SIG-M5 (cell line): ENCODE measurements around the gene ABHD6.
"Not testable (repeated sequence)": the region's sequence is repeated elsewhere in the genome, so short reads cannot be mapped to it uniquely, and the experiment has no call there.

ENCODE experiments used
- DNase-seq: peaks from one replicate; lab custom pipeline; 2025; lab: John Stamatoyannopoulos, UW

Gene ABHD6

GRCh38 chr3:58209933-58210332 lies 27.7 kb upstream of the ABHD6 start:
- no peak for DNase-seq

GRCh38 chr3:58210761-58211460 lies 26.7 kb upstream of the ABHD6 start, which contains the start of gene DNASE1L3:
Gene DNASE1L3, minus strand, starts transcription at chr3:58210972. Its CDS starts 66 bp downstream, at chr3:58210906.
- DNase-seq, result no peak

DNA sequence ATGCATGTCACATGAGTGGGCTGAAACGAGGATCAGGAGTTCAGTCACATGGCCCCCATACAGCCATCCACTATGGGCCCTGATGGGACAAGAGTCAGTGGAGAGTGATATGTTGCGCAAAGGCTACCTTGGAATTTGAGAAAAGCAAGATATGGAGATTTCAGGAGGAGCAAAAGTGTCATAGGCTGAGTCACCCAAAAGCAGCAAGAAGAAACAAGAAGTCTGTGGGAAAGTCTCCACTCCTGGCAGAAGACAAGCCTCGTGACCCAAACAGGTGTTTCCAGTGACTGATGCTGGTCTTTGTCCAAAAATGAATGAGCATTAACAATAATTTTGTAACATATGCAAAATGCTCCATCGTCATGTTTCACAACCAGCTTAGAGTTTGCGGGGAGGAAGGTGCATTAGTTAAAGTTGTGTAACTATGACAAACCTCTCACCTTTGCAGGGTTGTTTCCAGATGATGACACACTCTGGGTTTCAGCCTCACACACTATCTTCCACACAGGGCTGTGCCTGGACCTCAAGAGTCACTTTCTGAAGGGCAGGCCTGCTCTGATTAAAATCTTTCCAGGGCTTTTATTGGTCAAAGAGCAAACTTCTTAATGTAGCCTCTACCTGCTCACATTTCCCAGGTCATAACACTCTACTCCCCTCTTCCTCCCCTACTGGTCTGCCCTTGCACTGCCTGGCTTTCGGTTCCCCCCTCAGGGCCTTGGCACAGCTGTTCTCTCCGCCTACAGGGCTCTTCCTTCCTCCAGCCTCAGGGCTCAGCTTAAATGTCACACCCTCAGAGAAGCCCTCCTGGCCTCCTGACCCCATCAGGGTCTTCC lies 22.9 kb upstream of the ABHD6 start:
- DNase-seq, result peak; percentile 28

DNA sequence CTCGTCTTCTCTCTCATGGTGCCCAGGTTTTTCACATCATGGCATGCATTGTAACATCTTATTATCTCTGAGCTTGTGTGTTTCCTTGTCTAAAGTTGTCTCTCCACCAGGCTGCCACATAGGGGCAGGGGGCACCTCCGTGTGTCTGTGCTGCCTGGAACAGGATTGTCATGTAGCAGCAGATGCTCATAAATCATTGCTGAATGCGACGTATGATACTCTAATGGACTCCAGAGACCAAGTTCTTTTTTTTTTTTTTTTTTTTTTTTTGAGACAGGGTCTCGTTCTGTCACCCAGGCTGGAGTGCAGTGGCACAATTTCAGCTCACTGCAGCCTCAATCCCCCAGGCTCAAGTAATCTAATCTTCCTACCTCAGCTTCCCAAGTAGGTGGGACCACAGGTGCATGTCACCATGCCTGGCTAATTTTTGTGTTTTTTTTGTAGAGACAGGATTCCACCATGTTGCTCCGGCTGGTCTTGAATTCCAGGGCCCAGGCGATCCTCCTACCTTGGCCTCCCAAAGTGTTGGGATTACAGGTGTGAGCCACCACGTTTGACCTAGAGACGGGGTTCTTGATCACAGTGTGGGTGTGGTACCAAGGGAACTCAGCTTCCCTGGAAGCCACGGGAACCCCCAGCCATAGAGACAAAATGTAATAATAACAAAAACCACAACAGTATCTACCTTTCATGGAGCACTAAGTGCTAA lies 22.1 kb upstream of the ABHD6 start:
- DNase-seq, result no peak

DNA sequence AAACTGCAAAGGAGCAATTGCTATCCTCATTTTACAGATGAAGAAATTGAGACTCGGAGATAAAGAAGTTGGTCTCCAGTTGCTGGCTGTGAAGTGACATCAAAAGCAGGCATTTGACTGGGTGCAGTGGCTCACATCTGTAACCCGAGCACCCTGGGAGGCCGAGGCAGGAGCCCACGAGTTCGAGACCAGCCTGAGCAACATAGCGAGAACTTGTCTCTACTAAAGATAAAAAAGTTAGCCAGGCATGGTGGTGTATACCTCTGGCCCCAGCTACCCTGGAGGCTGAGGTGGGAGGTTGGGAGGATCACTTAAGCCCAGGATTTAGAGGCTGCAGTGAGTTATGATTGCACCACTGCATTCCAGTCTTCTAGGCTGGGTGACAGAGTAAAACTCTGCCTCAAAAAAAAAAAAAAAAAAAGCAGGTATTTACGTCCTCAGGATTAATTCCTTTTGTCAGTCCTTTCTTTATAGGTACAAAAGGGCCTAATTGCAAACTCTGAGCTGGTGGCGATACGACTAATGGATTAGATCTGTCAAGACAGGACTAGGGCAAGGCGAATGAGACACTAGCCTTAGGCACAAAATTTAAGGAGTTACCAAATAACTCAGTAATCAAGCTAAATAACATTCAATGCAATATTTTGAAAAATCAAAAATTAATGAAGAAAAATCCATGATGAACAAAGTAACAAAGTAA lies 20.9 kb upstream of the ABHD6 start:
- DNase-seq, result no peak

DNA sequence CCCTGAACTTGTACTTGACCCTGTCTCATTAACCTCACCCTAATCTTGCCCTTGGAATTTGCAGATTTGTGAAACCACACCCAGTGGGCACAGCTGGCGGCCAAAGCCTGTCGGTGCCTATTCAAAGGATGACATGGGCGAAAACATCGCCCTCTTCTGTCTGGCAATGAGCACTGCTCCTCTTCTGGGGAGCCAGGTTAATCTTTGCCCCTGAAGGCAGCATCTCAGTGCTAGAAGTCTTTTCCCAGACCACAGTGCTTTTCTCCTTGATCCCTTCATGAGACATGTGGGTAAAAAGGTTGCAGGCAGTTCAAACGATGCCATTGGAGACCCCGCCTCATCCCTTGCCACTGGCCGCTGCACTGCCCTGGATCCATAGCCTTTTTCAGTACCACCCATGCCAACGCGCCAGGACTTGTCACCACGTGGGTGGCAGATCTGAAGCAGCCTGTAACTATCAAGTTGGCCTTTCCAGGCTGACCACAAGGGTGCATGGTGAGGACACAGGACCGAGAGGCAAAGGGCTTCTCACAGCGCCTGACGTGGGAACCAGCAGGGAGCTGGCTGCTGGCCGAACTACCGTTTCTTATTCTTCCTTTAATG lies 20.3 kb upstream of the ABHD6 start:
- no peak for DNase-seq

DNA sequence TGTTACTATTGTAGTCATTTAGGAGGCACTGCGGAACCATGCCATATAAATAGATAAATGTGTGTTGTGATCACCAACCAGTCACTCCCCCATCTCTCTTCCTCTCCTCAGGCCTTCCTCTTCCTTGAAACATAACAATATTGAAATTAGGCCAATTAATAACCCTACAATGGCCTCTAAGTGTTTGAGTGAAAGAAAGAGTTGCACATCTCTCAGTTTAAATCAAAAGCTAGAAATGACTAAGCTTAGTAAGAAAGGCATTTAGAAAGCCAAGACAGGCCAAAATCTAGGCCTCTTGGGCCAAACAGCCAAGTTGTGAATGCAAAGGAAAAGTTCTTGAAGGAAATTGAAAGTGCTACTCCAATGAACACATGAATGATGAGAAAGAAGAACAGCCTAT lies 18.7 kb upstream of the ABHD6 start:
- no peak for DNase-seq

GRCh38 chr3:58222161-58222724 lies 15.3 kb upstream of the ABHD6 start:
- DNase-seq, result no peak

DNA sequence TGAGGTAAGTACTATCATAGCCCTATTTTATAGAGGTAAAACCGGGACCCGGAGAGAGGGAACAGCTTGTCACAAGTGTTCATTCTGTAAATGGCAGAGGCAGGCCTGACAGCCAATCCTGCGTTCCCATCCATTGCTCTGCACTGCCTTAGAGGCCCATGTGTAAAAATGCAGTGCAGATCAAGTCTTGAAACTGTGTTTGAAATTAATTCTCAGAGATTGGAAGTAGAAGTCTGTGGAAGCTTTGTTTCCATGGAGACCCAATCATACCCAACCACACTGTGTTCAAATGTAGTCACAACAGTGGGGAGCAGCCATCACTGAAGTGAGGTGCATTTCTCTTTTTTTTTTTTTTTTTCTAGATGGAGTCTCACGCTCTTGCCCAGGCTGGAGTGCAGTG lies 13.7 kb upstream of the ABHD6 start:
- no peak for DNase-seq

DNA sequence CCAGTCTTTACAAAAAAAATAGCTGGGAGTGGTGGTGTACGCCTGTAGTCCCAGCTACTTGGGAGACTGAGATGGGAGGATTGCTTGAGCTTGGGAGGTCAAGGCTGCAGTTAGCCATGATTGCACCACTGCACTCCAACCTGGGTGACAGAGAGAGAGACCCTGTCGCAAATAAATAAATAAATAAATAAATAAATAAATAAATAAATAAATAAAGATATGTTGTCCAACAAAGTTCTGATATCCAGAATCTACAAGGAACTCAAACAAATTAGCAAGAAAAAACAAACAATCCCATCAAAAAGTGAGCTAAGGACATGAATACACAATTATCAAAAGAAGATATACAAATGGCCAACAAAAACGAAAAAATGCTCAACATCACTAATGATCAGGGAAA lies 9.7 kb upstream of the ABHD6 start:
- not testable (repeated sequence) for DNase-seq

DNA sequence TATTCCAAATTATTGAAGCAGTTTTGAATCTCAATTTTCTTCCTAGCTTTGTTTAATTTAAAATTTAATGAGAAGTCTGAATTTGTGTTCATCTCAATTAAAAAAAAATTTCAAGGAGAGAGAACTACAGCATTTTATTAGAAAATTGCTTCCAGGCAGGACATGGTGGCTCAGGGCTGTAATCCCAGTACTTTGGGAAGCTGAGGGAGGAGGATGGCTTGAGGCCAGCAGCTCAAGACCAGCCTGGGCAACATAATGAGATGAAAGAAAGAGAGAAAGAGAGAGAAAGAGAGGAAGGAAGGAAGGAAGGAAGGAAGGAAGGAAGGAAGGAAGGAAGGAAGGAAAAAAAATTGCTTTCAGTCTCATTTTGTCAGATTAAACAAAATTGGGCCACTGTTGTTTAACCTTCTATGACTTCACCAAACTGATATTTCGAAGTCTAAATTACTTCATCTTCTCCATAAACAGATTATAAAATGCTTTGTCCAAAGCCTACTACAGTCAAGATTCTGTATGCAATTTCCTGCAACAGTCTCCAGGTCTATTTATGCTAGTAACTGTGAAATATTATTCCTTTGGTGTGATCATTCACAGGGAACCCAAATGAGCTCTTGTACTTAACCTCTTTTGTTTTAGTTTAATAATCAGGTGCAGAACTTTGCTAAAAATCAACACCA lies 6.6 kb upstream of the ABHD6 start:
- no peak for DNase-seq

GRCh38 chr3:58231666-58232065 lies 5.9 kb upstream of the ABHD6 start:
- no peak for DNase-seq

DNA sequence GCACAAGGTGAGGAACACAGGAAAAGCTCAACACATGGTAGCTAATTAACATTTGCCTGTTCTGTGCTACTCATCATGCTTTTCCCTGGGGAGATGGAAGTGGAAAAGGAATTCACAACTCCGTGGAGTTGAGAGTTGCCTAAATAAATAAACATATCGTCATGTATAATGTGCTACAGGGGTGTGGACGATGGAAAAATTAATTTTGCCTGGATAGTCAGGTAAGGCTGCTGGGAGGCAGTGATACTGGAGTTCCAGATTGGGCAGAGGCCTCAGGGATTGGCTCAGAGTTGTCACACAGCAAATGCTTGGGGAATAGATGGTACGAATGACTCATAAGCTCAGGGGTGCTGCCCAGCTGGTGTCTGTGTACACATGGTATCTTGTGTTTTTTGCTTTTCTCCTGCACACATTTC lies 3.1 kb upstream of the ABHD6 start:
- DNase-seq, result no peak

- DNase-seq, result no peak
Measured at GRCh38 chr3:58235970-58236369, 1.6 kb upstream of the ABHD6 start.

DNA sequence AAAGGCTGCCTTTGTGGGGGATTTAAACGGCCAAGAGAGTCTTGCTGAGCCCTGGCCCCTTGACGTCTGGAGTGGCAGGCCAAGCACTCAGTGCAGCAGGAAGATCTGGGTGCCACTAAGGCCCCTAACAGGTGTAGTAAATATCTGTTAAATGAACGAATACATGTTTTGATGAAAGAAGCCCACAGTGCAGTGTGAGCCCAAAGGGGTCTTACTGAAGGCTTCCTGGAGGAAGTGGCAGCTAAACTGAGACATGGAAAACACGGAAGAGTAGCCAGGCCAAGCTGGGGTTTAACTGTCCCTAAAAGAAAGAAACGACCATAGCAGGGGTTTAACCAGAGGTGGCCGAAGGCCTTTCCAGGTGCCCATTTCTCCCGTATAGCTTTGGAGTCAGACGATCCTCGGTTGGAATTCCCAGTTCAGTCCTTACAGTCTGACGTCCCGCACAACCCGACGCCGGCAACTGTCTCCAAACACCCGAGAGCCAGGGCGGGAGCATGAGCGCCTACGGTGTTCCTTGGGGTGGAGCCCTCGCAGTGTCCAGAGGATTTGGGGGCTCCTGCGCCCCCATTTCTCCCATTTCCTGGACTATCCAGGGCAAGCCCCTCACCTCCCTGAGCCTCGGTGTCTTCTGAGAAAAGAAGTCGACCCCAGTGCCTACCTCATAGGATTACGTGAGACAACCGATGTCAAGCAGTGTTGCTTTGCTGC lies 910 bp upstream of the ABHD6 start:
- DNase-seq, result no peak

DNA sequence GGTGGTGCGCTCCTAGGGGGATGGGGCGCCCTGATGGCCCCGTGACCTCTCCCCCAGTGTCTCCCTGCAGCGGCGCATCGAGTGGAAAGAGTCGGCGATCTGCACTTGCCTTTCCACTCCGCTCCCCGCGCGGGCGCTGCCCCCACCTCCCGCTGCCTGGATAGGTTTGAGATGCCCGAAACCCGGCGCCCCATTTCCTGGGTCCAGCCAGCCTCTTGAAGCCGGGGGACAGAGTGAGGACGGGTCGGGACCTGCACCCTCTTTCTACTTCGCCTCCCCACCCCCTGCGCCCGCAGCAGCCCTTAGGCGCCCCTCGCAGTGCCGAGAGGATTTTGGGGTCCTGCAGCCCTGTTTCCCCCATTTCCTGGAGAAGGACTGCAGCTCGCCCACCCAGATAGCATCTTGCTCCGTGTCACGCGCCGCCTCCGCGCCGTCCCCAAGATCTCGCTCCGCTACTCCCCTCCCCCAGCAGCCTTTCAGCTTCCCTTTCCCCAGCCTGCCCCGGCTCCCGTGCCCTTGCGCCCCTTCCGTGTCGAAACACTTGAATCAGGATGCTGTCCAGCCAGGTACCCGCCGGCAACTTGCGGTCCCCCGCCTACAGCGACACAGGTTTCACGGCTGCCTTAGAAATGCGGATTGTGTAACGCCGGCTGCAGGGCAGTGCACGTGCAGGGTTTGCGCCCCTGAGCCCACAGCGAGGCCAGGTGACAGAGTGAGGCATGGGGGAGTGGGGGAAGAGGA lies 519 bp downstream of the ABHD6 start:
- DNase-seq, result no peak

DNA sequence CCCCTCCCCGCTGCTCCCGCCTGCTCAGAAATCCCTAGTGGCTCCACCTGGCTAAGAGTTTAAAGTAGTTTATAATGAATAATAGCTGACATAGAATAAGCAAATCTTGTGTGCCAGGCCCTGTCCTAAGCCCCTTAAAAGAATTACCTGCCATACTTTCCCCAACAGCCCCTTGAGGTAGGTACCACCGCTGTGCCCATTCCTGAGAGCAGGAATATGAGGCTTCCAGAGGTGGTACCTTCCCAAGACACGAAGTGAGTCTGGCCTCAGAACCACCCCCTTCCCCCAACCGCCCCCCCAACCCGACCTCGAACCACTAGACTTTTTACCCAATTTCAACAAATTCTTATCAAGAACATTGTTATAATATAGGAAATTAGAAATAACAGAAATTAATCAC lies 1.2 kb downstream of the ABHD6 start:
- DNase-seq, result no peak

- DNase-seq, result no peak
Measured at GRCh38 chr3:58241306-58242044, 3.9 kb downstream of the ABHD6 start.

DNA sequence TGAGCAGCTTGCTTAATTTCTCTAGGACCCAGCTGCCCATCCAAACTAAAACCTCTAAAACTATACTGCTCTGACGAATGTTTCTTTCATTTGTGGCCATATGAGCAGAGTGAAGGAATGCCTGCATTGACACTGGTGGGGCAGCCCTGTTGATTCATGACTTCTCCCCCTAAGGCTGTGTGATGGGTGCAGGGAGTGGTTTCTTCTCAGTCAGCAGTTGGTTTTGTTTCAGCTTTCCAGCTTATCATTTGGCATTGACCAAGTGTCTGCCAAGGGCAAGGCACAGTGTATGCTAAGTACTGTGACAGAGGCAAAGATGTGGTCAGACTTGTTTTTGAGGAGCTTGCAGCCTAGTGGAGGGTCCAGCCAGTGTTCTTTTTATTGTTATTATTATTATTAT lies 4.7 kb downstream of the ABHD6 start:
- no peak for DNase-seq
